ENCODE data around the gene AFF1.

The AFF1 gene

DNA sequence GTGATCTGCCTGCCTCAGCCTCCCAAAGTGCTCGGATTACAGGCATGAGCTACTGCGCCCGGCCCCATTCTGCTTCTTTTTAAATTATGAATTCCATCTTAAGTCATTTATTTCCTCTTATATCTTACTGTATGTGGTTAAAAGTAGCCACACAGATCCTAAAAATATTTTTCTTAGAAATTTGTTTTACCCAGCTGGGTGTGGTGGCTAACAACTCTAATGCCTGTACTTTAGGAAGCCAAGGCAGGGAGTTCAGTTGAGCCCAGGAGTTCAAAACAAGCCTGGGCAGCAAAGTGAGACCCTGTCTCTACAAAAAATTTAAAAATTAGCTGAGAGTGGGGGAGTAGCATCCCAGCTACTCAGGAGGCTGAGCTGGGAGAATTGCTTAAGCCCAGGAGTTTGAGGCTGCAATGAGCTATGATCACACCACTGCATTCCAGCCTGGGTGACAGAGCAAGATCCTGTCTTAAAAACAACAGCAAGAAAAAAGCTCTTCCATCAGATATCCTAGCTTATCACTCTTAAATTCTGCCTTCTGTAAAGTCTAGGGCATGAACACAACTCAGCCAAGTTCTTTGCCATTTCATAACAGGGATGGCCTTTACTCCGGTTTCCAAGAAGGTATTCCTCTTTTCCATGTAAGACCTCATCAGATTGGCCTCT is 15.1 kb upstream of the AFF1 start:
- DNase-seq (ENCODE audit: low spot score), result no peak

DNA sequence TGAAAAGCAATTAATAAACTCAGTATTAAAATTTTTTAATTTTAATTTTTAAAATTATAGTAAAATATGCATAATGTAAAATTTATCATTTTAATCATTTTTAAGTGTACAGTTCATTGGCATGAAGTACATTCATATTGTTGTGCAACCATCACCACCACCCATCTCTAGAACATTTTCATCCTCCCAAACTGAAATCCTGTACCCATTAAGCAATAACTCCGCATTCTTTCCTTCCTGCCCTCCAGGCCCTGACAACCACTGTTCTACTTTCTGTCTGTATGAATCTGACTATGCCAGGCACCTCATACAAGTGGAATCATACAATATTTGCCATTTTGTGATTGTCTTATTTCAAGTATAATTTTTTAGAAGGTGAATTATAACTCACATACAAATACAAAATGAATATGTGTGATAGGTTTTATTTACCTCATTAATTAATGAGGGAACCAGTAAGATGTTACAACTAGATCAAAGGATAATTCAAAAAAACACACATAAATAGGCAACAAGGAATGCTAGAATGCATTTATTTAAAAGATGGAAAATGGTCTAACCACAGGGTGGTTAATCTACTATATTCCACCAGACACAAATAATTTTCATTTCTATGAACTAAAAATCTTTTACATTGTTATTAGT is 13.1 kb upstream of the AFF1 start:
- DNase-seq (ENCODE audit: low spot score), result no peak

DNA sequence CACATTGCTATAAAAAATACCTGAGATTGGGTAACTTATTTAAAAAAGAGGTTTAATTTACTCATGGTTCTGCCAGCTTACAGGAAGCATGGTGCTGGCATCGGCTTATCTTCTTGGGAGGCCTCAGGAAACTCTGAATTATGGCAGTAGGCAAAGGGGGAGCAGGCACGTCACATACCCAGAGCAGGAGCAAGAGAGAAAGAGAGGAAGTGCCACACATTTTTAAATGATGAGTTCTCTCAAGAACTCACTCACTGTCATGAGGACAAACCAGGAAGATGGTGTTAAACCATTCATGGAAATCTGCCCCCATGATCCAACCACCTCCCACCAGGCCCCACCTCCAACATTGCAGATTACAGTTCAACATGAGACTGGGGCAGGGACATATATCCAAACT is 10.0 kb upstream of the AFF1 start:
- DNase-seq (ENCODE audit: low spot score), result no peak

DNA sequence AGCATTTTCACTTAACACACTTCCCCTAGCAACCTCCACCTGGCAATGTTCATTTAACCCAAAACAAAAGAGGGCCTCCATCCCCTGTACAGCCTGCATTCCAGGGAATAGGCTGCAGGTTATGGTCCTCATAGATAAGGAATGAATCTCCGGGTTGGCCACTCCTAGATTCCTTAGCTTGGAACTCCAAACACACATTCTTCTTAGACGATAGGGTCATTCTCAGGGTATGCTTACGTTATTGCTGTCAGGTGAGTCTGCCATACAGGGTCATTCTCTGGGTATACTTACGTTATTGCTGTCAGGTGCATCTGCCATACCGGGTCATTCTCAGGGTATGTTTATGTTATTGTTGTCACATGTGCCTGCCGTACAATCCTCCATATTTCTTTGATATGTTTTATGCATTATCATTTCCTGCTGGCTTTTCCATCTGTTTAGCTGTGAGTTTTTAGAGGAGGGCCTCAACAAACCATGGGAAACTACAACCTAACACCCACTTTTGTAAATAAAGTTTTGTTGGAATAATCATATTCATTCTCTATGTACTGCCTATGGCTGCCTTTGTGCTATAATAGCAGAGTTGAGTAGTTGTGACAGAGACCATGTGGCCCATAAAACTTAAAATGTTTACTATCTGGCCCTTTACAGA is 8.2 kb upstream of the AFF1 start:
- no peak for DNase-seq (ENCODE audit: low spot score)

DNA sequence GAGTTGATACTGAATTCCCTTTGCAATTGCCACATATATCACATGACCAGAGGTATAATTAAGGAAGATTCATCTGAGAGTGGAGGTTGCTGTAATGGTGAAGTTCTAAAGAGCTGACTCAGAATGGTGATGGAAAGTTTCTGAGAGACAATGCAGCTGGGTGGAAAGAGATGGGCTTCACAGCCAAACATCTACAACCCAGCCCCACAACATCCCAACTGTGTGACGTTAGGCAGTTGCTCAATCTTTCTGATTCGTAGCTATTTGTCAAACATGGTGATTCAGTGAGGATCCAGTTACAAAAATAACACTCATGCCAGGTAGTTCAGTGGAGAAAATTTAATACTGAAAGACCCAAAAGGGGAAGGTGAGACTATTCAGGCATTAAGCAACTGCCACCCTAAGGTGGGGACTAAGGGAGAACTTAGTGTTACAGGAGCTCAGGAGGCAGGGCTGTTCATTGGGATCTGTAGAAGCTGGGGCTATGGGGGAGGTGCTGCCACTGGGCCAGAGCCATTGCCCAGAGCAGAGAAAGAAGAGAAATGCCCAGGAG is 6.9 kb upstream of the AFF1 start:
- DNase-seq (ENCODE audit: low spot score), result no peak

DNA sequence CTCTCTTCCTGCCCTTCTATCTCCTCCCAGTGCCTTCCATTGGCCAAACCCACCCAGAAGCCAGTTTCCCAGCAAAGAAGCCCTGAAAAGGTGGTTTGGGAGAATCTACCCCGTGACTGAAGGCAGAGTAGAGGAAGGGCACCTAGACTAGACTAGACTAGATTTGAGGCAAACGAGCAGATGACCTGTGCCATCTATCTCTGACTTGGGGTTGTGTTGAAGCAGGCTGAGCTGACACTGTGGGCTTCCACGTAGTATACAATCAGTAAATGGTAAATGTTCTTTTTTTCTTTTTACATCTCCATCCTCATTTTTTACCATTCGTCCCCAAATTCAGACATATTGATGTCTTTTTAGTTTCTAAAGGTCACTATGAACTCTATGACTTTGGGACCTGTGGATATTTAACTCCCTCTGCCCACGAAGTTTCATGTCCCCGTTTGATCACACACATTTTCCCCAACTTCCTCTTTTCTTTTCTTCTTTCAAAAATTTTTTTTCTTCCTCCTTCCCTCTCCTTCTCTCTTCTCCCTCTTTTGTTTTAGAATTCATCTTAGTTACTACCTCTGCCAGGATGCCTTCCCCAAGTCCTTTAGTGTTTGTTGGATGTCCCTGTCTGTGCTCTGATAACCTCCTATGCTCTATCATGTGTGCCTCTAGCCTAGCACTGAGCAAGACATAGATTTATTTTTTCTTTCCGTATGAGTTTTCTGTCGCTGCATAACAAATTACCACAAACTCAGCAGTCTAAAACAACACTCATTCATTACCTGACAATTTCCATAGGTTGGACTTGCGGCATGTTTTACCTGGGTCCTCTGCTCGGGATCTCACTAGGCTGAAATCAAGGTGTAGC is 6.2 kb upstream of the AFF1 start:
- DNase-seq (ENCODE audit: low spot score), result no peak

DNA sequence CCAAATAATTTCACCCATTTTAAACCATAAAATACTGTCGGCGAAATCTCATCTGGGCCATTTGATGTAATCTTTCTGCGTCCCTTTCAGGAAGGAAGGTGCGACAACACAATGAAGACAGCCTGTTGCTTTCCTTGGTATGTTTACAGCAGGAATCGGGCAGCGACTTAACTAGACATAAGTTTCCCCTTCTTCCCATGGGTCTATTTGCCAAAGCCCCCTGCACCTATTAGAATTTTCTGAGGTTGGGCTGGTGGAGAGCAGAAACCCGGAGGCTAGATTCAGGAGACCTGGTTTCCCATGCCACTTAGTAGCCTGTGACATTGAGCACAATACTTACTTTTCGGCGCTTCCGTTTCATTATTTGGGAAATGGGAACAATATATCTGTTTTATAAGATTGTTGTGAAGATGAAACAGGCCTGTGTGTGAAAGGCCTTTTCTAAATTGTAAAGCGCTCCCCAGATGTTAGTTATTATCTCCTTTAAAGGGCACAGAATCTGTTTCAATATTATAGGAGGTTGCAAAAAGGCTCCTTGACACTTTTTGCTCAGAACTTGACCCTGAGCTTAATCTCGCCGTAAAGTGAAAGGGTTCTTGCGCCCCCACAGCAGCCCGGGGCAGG is 552 bp upstream of the AFF1 start:
- DNase-seq (ENCODE audit: low spot score), result no peak

DNA sequence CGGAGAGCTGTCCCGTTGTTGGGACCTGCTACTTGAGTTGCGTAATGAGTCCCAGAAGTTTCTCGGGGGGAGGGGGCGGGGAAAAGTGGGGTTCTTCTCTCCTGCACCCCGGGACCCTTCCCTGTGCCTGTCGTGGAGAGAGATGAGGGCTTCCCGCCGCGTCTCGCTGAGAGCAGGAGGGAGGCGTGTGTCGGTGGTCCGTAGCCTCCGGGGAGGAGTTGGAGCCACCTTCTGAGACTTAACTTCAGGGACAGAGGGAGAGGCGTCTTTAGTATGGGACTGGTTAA is 698 bp downstream of the AFF1 start:
- DNase-seq (ENCODE audit: low spot score), result no peak

DNA sequence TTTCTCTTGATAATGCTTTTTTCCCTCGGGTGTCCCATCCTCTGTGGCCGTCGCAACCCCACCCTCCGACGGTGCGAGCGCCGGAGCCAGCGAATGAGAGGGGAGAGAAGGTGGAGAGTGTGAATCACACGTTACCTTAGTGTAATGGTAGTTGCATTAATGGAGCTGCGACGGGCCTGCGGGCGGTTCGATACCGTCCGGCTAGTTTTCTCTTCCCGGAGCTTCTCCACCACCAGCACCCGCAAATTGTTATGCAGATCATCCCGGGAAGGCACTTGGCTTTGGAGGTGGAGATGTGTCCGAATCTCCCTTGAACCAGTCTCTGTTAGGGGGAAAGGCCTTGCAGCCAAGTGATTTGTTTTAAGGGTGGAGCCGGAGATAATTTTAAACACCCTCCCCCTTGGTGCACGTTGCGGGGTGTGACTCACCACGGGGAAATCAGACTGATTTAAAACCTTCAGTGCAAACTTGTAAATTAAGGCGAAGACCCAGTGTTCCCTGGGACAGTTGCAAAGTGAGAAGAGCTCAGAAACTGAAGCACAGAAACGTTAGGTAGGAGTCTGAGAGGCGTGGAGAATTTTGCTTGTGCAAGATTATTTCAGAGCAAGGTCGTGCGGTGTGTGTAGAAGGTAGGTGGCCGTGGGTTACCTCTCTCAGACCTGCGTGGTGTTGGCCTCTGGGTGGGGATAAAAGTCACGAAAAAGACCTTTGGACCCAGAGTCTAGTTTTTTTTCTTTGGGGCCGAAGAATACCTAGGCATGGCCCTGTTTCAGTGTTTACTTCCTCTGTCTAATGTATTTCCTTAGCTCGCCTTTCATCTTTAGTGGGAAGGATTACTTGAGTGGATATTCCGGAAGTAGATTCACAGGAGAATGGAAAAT is 1.3 kb downstream of the AFF1 start:
- peak; percentile 50 for DNase-seq (ENCODE audit: low spot score)

DNA sequence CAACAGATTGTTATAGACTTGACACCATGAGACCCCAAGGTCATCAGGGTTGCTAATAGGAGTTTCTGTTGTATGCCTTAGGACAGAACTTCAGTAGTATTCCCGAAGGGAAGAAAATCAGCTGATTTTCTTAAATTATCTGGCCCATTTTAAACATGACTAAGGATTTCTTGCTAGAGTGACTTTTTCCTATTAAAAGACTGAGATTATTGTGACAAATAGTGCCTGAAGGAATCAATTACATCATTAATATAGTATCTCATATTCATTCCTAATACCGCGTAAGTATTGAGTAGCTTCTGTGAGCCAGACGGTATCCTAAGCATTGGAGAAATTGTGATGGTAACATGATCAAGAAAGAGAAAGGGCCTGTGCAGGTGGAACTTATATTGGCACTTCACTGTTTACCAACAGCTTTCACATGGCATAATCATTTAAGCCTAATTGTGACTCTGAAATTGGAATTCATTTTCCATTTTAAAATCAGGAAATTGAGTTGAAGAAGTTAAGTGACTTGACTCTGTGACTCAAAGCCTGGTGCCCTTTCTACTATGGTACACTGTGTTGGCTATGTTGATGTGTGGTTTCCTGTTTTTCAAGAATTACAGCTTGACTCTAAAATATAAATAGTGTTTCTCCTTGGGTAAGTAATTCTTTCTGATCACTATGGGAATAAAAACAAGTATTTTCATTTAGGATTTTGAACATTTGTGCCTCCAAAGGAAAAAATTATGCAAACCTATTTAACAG is 4.1 kb downstream of the AFF1 start:
- DNase-seq (ENCODE audit: low spot score), result no peak

DNA sequence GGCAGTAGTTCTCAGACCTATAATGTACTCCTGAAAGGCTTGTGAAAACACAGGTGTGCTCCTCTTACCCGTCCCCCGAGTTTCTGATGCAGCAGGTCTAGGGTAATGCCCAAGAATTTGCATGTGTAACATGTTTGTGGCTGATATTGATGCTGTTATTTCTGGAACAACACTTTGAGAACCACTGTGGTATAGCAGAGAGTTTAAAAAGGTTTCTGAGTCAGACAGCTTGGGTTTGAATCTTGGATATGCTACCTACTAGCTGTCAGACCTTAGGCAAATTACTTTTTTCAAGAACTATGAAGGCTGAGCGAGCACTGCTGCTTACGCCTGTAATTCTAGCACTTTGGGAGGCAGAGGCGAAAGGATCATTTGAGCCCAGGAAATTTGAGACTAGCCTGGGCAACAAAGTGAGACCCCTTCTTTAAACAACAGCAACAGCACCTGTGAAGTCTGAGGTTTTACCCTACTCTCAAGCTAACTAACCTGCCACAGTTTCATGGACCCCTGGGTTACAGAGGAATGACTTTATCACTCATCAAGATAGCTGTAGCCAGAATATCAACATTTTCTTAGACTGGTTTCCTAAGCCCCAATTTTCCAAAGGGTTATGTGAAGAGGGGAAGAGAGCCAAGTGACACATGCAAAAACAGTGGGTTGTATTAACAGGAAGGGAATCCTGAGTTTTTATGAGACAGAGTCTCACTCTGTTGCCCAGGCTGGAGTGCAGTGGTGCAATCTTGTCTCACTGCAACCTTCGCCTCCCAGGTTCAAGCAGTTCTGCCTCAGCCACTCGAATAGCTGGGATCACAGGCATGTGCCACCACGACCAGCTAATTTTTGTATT is 5.1 kb downstream of the AFF1 start:
- DNase-seq (ENCODE audit: low spot score), result no peak

DNA sequence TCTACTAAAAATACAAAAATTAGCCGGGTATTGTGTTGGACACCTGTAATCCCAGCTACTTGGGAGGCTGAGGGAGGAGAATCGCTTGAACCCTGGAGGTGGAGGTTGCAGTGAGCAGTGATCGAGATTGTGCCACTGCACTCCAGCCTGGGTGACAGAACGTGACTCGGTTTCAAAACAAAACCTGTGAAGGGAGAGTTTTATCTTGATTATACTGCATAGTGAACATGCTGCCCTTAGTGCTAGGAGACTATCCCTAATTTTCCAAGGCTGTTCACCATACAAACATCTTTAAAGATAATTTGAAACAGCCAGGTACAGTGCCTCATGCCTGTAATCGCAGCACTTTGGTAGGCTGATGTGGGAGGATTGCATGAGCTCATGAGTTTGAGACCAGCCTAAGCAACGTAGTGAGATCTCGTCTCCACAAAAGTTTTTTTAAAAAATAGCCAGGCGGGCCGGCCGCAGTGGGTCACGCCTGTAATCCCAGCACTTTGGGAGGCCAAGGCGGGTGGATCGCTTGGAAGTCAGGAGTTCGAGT is 6.2 kb downstream of the AFF1 start:
- no peak for DNase-seq (ENCODE audit: low spot score)

DNA sequence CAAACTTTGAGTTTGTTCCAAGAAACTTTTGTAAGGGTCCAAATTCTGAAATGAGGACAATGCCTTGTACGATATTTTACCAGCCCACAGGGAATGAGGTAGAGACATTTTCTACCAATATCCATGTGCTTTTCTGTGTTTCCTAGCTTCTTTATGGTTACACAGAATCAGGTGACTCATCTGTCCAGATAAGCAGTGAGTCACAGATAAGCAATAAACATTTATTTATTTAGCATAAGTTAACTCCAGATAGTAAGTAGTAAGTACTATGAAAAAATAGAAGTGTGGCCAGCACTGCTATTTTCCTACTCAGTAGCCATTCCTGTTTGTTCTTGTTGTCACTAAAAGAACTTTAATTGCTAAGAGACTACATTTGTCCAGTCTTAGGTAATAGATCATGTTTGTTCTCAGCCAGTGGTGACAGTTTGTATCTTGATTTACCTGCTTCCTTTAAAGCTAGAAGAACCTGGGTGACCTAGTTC is 7.4 kb downstream of the AFF1 start:
- no peak for DNase-seq (ENCODE audit: low spot score)

DNA sequence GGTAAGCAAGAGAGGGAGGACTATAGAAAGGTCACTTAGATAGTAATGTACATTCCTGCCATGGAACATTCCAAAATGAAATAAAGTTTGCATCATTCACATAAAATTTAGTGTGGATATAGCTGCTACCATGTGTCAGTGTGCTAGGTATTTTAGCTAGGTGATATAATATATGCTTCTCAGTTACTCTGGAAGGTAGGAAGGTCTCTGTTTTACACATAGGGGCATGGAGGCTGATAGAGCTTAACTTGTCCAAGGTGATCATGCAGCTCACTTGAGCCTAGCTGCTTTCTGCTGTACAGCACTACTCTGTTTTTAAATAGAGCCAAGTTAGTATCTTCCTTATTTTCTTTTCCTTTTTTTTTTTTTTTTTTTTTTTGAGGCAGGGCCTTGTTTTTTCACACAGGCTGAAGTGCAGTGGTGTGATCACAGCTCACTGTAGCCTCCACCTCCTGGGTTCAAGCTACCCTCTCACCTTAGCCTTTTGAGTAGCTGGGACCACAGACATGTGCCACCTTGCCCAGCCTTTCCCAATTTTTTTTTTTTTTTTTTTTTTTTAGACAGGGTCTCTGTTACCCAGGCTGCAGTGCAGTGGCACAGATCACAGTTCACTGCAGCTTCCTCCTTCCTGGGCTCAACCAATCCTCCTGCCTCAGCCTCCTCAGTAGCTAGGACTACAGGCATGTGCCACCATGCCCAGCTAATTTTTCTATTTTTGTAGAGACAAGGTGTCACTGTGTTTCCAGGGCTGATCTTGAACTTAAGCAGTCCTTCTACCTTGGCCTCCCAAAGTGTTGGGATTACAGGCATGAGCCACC is 10.4 kb downstream of the AFF1 start:
- no peak for DNase-seq (ENCODE audit: low spot score)

DNA sequence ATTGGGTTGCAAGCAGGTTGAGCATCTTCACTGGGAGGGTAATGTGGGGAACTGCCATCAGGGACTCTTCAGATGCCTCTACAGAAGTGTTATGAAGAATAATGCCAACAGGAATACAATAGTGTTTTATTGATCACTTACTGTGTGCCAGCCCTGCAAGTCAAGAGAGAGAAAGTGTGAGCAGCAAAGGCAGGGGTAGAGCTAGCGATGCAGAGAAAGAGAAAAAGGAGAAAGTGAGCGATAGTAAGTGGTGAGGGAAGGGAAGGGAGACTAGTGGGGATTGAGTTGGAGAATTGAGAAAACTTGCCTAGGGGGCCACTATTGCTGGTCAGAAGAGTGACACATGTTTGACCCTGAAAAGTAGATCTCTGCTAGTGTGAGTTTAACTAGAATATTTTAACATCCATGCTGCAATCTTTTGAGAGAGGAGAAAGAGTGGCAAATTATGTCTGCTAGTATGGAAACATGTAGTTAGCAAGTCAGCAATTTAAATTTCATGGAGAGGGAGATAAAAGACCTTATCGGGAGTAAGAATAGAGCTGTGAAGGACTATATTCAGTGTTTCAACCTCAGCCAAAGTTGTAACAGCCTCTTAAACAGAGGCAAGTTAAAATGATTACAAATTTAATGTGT is 12.2 kb downstream of the AFF1 start:
- no peak for DNase-seq (ENCODE audit: low spot score)

DNA sequence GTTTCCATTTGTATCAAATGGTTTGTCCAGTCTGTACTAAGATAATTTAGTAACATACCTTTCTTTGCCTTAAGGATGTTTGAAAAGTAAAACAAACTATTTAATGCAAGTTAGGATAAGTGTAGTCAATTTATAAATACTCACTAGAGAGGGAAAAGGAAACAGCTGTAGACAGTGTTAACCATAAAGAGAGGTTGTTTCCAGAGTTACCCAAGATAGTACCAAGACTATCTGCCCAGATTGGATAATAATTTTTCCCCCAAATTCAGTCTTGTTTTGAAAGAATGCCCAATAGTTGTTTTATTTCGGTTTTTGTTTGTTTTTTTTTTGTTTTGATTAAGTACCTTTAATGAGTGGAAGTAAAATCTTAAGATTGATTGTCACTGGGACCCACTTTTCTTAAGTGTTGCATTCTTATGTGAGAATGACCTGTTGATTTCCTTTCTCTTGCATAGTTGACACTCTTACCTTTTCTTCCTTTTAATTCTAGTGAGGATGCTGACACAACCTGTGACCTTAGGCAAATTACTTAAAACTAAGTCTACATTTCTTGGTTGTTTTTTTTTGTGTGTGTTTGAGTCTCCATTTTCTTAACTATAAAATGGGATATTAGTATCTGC is 12.8 kb downstream of the AFF1 start:
- no peak for DNase-seq (ENCODE audit: low spot score)

DNA sequence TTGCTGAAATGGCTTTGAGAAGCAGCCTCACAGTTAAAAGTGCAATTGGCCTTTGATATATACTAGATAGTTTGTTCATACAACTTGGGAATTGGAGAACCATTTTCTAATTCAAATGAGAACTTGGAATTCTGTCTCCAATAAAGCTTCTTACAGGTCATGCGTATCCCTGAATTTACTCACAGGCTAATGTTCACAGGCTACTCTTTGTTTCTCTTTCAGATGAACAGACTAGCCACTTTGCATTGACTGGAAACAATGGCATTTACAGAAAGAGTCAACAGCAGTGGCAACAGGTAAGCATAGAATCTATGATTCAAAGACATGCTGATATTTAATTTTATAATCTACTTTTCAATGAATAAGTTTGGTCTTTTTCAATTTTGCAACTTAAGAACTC is 13.5 kb downstream of the AFF1 start:
- DNase-seq (ENCODE audit: low spot score), result no peak
